Ishikawa (cell line): ENCODE measurements around the gene NTSR2.

Source experiments
- CEBPB ChIP-seq: IDR thresholded peaks from 2 replicates; pipeline ENCODE4 v1.6.1; 2012
- CREB1 ChIP-seq: IDR thresholded peaks from 2 replicates; pipeline ENCODE4 v1.6.1; 2012; ENCODE audit warnings: low read depth
- EGR1 ChIP-seq: IDR thresholded peaks from 2 replicates; pipeline ENCODE4 v1.6.1; 2012
- EP300 ChIP-seq: IDR thresholded peaks from 2 replicates; pipeline ENCODE4 v1.6.1; 2012; ENCODE audit warnings: borderline replicate concordance
- FOXM1 ChIP-seq: IDR thresholded peaks from 2 replicates; pipeline ENCODE4 v1.6.1; 2012; ENCODE audit warnings: low read depth, borderline replicate concordance
- NFIC ChIP-seq: IDR thresholded peaks from 2 replicates; pipeline ENCODE4 v1.6.1; 2012
- RAD21 ChIP-seq: IDR thresholded peaks from 2 replicates; pipeline ENCODE4 v1.6.1; 2012; ENCODE audit warnings: low read depth
- TAF1 ChIP-seq: IDR thresholded peaks from 2 replicates; pipeline ENCODE4 v1.6.1; 2012; ENCODE audit warnings: low read depth, mild to moderate bottlenecking
- TCF12 ChIP-seq: IDR thresholded peaks from 2 replicates; pipeline ENCODE4 v1.6.1; 2012; ENCODE audit warnings: low read depth
- TEAD4 ChIP-seq: IDR thresholded peaks from 2 replicates; pipeline ENCODE4 v1.6.1; 2012
- YY1 ChIP-seq: IDR thresholded peaks from 2 replicates; pipeline ENCODE4 v1.6.1; 2012; ENCODE audit warnings: low read depth
- ZBTB7A ChIP-seq: IDR thresholded peaks from 2 replicates; pipeline ENCODE4 v1.6.1; 2012; ENCODE audit warnings: low read depth
- TF ChIP-seq, protein P1 (sequence below): IDR thresholded peaks from 2 replicates; pipeline ENCODE4 v1.6.1; 2012; ENCODE audit warnings: low read depth, mild to moderate bottlenecking
- TF ChIP-seq, protein P2 (sequence below): IDR thresholded peaks from 2 replicates; pipeline ENCODE4 v1.6.1; 2012
- TF ChIP-seq, protein P3 (sequence below): IDR thresholded peaks from 2 replicates; pipeline ENCODE4 v1.6.1; 2012

NTSR2 gene

DNA sequence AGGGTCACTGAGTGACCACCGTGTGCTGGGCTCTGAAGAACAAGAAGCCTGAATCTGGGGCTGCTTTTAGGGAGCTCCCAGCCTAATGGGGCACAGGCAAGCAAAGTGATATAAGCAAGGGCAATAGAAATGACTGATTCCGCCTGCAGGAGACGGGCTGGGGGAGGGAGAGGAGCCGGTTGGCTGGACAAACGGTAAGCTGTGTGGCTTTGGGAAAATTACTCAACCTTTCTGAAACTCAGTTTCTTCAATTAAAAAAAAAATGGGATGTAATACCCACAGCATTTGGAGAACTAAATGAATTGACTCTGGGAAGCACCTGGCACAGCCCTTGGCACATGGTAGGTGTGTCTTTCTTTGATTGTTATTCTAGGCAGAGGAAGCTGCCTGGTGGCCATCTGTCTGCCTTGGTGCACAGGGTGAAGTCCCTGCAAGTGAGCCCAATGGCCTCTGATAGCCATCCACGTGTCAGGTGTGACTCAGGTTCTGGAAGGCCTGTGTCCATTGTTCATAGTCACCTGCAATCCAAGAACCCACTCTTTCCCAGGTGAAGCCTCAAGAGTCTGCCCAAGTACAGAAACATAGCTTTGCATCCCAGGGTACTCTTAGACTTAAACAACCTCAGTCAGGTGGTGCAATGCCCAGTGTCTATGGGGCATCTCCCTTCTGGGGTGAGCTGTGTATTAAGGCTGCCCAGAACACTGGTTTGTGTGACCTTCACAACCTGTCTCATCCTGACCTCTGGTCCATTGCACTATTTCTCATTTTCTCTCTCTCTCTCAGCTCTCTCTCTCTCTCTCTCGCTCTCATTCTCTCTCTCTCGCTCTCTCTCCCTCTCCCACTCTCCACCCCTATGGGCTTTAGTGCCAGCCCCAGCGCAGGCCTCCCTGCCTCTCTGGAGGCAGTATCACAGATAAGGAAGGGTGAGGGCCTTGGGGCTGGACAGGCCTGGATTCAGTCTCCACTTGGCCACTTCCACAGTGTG, 30.0 kb upstream of the NTSR2 start:
- peak; percentile 16; the same call in 1 of the 2 replicates for TF ChIP-seq TCF12
- TF ChIP-seq, protein P1, sequence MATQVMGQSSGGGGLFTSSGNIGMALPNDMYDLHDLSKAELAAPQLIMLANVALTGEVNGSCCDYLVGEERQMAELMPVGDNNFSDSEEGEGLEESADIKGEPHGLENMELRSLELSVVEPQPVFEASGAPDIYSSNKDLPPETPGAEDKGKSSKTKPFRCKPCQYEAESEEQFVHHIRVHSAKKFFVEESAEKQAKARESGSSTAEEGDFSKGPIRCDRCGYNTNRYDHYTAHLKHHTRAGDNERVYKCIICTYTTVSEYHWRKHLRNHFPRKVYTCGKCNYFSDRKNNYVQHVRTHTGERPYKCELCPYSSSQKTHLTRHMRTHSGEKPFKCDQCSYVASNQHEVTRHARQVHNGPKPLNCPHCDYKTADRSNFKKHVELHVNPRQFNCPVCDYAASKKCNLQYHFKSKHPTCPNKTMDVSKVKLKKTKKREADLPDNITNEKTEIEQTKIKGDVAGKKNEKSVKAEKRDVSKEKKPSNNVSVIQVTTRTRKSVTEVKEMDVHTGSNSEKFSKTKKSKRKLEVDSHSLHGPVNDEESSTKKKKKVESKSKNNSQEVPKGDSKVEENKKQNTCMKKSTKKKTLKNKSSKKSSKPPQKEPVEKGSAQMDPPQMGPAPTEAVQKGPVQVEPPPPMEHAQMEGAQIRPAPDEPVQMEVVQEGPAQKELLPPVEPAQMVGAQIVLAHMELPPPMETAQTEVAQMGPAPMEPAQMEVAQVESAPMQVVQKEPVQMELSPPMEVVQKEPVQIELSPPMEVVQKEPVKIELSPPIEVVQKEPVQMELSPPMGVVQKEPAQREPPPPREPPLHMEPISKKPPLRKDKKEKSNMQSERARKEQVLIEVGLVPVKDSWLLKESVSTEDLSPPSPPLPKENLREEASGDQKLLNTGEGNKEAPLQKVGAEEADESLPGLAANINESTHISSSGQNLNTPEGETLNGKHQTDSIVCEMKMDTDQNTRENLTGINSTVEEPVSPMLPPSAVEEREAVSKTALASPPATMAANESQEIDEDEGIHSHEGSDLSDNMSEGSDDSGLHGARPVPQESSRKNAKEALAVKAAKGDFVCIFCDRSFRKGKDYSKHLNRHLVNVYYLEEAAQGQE: no peak
- no peak for TF ChIP-seq RAD21
- TF ChIP-seq CEBPB: no peak
- TF ChIP-seq TEAD4: no peak
- TF ChIP-seq, protein P2, sequence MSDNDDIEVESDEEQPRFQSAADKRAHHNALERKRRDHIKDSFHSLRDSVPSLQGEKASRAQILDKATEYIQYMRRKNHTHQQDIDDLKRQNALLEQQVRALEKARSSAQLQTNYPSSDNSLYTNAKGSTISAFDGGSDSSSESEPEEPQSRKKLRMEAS: peak; percentile 61; the same call in 1 of the 2 replicates
- TF ChIP-seq NFIC: no peak

DNA sequence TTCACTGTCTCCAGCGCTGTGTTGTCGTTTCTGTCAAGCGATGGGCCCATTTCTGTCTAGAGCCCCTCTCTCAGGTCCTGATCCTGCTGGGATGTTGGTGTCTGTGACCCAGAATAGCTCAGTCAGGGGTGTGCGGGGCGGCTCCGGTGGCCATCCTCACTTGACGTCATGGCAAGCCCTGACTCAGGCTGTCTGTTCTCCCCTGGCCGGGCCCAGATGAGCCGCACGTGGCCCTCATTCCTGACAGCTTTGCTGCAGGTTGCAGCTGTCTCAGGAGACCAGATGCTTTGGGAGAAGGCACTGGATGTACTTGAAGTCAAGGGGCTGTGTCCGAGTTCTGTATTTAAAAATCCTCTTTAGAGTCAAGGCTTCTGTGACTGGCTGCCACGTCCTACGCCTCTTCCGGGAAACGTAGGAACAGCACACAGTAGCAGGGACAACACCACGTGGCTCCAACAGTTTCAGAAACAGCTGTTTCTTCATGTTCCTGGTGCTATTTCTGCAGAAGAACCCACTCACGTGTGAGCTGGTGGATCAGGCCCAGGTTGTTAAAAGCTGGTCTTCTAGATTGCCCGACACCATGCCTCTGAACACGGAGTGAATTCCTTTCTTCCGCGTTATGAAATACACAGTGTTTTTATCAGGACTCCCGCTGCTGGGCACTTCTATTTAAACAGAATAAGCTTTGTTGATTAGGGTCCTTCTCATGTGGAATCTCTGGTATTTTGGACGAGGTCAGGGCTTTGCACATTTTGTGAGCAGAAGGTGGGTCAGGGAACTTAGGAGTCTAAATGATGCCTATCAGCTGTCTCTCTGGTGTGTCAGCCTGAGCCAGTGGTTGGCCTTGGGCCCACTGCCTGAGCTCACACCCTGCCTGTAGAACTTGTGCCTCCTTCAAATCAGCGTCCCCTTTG, 28.3 kb upstream of the NTSR2 start:
- TF ChIP-seq, protein P3, sequence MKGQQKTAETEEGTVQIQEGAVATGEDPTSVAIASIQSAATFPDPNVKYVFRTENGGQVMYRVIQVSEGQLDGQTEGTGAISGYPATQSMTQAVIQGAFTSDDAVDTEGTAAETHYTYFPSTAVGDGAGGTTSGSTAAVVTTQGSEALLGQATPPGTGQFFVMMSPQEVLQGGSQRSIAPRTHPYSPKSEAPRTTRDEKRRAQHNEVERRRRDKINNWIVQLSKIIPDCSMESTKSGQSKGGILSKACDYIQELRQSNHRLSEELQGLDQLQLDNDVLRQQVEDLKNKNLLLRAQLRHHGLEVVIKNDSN: no peak
- no peak for TF ChIP-seq NFIC
- TF ChIP-seq, protein P1: no peak
- no peak for TF ChIP-seq TCF12
- TF ChIP-seq EGR1: no peak

DNA sequence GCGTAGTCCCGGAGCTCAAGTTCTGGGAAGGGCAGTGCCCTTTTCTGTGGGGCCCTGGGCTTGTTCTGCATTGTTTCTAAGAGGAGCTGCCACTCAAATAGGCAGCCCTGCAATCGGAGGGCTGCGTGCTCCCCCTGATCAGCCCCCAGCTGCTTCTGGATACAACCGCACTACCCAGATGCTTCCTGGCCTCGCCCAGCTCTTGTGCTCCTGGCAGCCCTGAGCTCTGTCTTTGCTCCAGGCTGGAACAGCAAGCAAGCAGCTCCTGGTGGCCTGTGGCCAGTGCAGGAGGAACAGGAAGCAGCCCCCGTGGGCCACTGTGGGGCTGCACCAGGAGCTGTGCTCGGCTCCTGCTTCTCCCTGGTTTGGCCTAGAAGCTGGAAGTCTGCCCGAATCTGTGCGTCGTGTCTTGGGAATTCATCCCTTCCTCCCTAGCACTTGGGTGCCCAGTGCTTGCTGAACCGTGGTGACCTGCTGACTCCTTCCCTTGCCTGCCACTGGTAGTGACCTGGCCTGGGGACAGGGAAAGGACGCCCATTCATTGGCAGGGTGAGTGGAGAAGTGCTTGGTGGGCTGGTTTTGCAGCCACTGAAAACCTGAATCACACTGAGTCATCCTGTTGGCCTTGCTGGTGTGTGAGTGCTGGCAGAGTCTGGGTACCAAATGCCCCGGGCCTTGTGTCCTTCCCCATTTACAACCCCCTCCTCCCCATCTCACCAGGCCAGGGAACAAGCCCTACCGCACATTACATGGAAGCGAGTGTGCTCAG, 27.3 kb upstream of the NTSR2 start:
- TF ChIP-seq EGR1 (no peak), YY1 (peak; percentile 30; the same call in 1 of the 2 replicates), TCF12 (peak; percentile 56; the same call in 1 of the 2 replicates), NFIC (peak; percentile 80), CEBPB (no peak), TEAD4 (peak; percentile 65; the same call in 1 of the 2 replicates), FOXM1 (no peak), EP300 (peak; percentile 57; the same call in 1 of the 2 replicates), ZBTB7A (0 out of 2 replicates have a peak, but pooled peaks have one; percentile 34), RAD21 (no peak)
- TF ChIP-seq, protein P2: peak; percentile 61; the same call in 1 of the 2 replicates

DNA sequence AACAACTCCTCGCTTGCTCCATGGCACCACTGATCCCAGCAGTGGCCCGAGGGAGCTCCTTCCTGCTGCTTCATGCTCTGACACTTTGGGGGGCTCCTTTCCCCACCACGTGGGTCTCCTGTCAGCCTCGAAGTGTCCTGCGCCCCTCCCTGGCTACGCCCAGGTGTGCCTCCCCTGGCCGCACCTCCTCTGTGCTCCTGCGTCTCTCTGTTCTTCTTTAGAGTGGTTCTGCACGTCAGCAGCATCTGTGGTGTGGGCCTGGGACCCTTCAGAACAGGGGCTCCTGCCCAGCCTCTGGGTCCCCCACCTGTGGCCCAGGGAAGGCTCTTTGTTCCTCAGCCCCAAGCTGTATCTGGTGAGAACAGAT, 26.7 kb upstream of the NTSR2 start:
- TF ChIP-seq EP300: no peak
- TF ChIP-seq, protein P2: no peak
- TF ChIP-seq TCF12: no peak
- no peak for TF ChIP-seq TEAD4
- TF ChIP-seq CREB1: no peak
- no peak for TF ChIP-seq FOXM1
- TF ChIP-seq EGR1: no peak
- TF ChIP-seq CEBPB: no peak
- TF ChIP-seq, protein P1: no peak
- TF ChIP-seq RAD21: no peak
- TF ChIP-seq NFIC: no peak
- TF ChIP-seq YY1: no peak
- TF ChIP-seq TAF1: no peak
- TF ChIP-seq, protein P3: no peak
